Stimulated activated CD8-positive, alpha-beta memory T cell treated with anti-CD3 and anti-CD28 coated beads, Interleukin-7, amount 100 ng/mL, for 4 hours (primary cell): ENCODE results near the gene BLVRA.
"Not testable (repeated sequence)": the region's sequence is repeated elsewhere in the genome, so short reads cannot be mapped to it uniquely, and the experiment has no call there.

Source experiments
- DNase-seq, 2 donors: peaks; one replicate each; pipeline ENCODE4 v3.0.0-alpha.2; 2020; ENCODE audit warnings: low read depth in 2 of 2

BLVRA gene

GRCh38 chr7:43758029-43758821 lies at the start of gene BLVRA:
Gene BLVRA (plus strand): TSS chr7:43758680. CDS start chr7:43771159, 12,479 bp downstream.
- peak; percentile 38 to 62 for DNase-seq

- no peak for DNase-seq
Observed at GRCh38 chr7:43711503-43711902, 47.0 kb upstream of the BLVRA start.

DNA sequence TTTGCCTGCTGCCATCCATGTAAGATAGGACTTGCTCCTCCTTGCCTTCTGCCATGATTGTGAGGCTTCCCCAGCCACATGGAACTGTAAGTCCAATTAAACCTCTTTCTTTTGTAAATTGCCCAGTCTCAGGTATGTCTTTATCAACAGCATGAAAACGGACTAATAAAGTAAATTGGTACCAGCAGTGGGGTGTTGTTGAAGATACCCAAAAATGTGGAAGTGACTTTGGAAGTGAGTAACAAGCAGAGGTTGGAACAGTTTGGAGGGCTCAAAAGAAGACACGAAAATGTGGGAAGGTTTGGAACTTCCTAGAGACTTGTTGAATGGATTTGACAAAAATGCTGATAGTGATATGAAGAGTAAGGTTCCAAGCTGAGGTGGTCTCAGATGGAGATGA lies 42.5 kb upstream of the BLVRA start:
- DNase-seq = not testable (repeated sequence)

DNA sequence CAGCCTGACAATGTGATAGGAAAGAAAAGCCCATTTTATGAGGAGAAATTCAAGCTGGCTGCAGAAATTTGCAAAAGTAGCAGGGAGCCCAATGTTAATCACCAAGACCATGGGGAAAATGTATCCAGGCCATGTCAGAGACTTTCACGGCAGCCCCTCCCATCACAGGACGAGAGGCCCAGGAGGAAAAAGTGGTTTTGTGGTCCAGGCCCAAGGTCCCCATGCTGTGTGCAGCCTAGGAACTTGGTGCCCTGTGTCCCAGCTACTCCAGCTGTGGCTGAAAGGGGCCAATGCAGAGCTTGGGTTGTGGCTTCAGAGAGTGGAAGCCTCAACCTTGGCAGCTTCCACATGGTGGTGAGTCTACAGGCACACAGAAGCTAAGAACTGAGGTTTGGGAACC lies 41.9 kb upstream of the BLVRA start:
- DNase-seq = no peak

- DNase-seq = no peak
Observed at GRCh38 chr7:43721193-43721806, 37.2 kb upstream of the BLVRA start.

GRCh38 chr7:43723007-43723341 lies 35.5 kb upstream of the BLVRA start:
- DNase-seq = no peak

DNA sequence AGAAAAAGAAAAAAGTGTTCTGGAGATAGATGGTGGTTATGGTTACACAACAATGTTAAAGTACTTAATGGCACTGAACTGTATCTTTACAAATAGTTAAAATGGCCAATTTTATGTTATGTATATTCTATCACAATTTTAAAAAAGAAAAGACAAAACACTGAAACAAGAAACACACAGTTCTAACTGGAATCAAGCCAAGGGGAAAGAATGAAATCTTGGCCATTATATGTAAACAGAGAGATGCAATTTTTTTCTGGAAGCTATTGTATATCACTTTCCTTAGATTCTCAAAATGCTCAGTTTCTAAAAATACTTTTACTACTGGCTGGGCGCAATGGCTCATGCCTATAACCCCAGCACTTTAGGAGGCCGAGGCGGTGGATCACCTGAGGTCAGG lies 33.2 kb upstream of the BLVRA start:
- no peak for DNase-seq

DNA sequence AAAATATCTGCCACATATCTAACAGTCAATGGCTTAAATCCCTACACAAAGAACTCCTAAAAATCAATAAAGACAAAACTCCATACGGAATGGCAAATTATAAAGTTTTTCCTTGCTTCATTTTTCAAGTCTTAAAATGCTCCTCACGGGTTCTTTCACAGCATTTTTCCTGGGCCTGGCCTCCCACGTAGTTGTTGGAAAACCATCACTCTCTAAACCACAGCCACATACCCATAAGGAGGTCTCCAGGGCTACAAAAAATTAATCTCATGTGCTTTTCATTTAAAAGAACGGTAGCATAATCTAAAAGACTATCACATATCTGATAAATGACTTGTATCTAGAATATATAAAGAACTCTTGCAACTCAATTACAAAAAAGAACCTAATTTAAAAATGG lies 32.0 kb upstream of the BLVRA start:
- no peak for DNase-seq

DNA sequence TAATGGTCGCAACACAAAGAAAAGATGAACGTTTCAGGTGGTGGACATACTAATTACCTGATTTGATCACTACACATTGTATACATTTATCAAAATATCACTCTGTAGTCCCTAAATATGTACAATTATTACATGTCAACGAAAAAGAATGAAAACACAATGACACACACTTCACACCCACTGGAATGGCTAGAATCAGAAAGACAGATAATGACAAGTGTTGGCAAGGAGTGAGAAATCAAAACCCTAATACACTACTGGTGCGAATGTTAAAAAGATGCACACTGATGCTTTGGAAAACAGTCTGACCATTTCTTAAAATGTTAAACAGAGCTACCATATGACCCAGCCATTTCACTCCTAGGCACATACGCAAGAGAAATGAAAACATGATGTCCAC lies 31.5 kb upstream of the BLVRA start:
- DNase-seq = no peak

DNA sequence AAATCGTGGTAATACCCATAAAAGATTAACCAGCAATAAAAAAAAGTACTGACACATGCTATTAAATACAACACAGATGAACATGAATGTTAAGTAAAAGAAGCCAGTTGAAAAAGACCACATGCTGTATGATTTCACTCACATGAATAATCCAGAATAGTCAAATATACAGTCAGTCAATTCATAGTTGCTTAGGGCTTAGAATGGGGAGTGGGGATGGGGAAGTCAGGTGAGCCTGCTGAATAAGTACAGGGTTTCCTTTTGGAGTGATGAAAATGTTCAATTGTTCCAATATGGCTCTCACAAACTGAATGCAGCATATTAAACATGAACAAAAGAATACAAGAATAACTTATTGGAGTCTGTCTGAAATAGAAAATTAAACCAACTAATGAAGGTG lies 31.0 kb upstream of the BLVRA start:
- no peak for DNase-seq

GRCh38 chr7:43729214-43729923 lies 29.1 kb upstream of the BLVRA start, which contains the start of gene COA1:
Gene COA1 (minus strand): TSS chr7:43729523. CDS start chr7:43648614, 80,909 bp downstream.
- peak; percentile 72 to 77 for DNase-seq

DNA sequence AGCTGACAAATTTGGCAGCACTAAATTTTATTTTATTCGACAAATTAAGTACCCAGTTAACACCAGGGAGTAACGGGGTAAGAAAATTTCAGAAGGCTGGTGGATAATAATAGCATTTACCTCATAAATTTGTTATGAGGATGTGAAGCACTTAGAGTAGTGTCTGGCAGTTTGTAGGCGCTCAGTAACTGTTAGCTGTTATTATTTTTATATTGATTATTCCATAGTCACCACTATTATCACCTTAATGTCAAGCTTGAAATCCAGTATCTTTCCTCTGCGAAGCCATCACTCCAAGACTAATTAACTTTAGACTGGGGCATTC lies 28.6 kb upstream of the BLVRA start:
- DNase-seq = no peak

DNA sequence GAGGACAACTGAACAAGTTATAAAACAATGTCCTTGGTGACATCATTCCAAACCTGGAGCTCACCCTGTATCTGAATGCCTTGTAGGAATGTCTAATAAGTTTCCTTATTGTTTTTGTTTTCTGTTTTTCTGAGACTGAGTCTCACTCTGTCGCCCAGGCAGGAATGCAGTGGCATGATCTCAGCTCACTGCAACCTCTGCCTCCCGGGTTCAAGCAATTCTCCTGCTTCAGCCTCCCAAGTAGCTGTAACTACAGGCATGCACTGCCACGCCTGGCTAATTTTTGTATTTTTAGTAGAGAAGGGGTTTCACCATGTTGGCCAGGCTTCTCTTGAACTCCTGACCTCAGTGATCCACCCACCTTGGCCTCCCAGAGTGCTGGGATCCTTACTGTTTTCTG lies 27.0 kb upstream of the BLVRA start:
- DNase-seq = not testable (repeated sequence)

DNA sequence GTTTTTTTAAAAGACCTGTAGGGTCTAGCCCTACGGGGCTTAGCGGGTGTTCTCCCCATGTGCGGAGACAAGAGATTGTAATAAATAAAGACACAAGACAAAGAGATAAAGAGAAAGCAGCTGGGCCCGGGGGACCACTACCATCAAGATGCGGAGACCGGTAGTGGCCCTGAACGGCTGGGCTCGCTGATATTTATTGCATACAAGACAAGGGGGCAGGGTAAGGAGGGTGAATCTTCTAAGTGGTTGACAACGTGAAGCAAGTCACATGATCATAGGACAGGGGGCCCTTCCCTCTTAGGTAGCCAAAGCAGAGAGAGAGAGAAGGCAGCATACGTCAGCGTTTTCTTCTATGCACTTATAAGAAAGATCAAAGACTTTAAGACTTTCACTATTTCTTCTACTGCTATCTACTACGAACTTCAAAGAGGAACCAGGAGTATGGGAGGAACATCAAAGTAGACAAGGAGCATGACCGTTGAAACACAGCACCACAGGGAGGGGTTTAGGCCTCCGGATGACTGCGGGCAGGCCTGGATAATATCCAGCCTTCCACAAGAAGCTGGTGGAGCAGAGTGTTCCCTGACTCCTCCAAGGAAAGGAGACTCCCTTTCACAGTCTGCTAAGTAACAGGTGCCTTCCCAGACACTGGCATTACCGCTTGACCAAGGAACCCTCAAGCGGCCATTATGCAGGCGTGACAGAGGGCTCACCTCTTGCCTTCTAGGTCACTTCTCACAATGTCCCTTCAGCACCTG lies 23.7 kb upstream of the BLVRA start:
- not testable (repeated sequence) for DNase-seq

DNA sequence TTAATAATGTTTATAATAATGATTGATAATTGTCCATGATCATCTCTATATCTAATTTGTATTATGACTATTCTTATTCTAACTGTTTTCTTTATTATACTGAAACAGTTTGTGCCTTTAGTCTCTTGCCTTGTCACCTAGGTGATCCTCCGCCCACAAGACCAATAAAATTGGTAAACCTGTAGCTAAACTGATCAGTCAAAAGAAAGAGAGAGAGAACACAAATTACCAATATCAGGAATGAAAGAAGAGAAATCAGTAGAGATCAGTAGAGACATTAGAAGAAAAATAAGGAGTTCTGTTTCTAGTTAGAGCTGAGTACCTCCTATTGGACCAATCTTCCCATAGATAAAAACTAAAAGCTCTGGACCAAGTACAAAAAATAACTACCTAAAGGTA lies 23.1 kb upstream of the BLVRA start:
- DNase-seq = no peak

- DNase-seq = no peak
Observed at GRCh38 chr7:43735802-43736603, 22.5 kb upstream of the BLVRA start.

- DNase-seq = no peak
Observed at GRCh38 chr7:43737467-43738127, 20.9 kb upstream of the BLVRA start.

DNA sequence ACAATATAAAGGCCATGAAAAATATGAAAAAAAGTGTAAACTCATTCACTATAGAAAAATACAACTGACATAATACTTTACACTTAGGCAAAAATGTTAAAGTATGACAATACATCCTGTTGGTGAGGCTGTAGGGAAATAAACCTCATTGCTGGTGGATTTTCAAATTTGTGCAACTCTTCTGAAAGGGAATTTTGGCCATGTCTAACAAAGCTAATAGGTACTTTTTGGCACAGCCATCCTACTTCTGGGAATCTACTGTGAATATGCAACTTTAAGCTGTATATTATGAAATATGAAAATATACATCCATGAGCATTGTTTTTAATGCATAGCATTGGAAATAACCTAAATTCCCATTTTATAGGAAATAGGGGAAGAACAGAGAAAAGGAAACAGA lies 15.8 kb upstream of the BLVRA start:
- no peak for DNase-seq

GRCh38 chr7:43747328-43748105 lies 11.0 kb upstream of the BLVRA start:
- DNase-seq = no peak

DNA sequence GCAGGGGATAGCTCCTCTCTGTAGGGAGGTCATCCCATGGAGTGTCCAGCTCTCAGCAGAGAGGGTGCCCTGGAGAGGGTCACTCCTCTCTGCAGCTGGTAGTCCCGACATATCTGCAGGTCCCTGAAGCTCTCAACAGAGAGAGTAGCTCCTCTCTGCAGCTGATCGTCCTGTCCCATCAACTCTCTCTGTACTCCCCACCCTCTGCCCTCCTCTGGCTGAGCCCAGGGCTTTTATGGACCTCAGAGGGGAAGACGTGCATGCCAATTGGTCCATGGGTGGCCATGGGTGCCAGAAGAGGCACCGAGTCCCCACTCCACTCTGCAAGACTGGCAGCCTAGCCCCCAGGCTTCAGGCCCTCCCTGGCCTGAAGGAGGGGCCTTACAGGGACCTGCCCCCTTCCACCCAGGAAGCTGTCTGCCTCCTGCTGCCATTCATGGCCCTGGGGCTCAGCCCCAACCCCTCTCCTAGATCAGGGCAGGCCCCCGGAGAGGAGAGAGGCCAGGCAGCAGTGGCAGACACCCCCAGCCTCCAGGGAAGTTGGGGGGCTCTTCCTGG lies 9.0 kb upstream of the BLVRA start:
- DNase-seq = no peak
